GM13976 (cell line): ENCODE data around the gene GPC6.

Experiments used
- DNase-seq: peaks from one replicate; pipeline ENCODE4 v3.0.0; 2012; ENCODE audit warnings: low spot score
- in situ Hi-C: fragments of 300-500 bp; cut with MboI; formaldehyde crosslinking; loops from one replicate; pipeline ENCODE4 v1.12.0; 2022; ENCODE audit warnings: low sequenced_read_pairs, mixed read lengths, inconsistent platforms; ENCODE audit not compliant: unreplicated experiment
- TF ChIP-seq, protein P1 (sequence below): IDR thresholded peaks from 2 replicates; pipeline ENCODE4 v1.5.1; 2012; ENCODE audit warnings: borderline replicate concordance, mild to moderate bottlenecking; ENCODE audit not compliant: insufficient read depth; ENCODE audit errors: extremely low read depth, missing control alignments, control extremely low read depth

Gene GPC6

DNA sequence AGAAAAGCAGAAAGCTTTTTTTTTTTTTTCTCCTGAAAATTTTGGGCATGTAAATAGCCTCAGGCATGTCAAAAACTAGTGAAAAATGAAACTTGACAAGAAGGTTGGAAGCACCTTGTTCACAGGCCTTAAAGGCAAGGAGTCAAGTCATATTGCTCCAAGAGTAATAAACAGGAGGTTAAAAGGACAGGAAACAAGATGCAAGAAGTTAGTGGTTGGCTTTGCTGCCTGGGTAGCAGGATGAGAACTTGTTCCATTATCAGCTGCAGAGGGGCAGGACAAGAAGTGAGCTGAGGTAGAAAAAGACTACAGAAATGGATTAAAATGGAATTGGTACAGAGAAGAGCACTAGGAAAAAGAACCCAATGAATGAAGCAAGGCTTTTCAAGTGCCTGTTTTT, 1010.3 kb downstream of the GPC6 start:
- in situ Hi-C loops = no loop called here
- no peak for DNase-seq
- TF ChIP-seq, protein P1, sequence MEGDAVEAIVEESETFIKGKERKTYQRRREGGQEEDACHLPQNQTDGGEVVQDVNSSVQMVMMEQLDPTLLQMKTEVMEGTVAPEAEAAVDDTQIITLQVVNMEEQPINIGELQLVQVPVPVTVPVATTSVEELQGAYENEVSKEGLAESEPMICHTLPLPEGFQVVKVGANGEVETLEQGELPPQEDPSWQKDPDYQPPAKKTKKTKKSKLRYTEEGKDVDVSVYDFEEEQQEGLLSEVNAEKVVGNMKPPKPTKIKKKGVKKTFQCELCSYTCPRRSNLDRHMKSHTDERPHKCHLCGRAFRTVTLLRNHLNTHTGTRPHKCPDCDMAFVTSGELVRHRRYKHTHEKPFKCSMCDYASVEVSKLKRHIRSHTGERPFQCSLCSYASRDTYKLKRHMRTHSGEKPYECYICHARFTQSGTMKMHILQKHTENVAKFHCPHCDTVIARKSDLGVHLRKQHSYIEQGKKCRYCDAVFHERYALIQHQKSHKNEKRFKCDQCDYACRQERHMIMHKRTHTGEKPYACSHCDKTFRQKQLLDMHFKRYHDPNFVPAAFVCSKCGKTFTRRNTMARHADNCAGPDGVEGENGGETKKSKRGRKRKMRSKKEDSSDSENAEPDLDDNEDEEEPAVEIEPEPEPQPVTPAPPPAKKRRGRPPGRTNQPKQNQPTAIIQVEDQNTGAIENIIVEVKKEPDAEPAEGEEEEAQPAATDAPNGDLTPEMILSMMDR = no peak

GRCh38 chr13:94239135-94239534, 1012.5 kb downstream of the GPC6 start:
- no peak for DNase-seq
- in situ Hi-C loops = no loop called here
- TF ChIP-seq, protein P1 = no peak

- TF ChIP-seq, protein P1 = no peak
- in situ Hi-C loops = no loop called here
- DNase-seq = no peak
Observed at GRCh38 chr13:94242554-94242953, 1015.9 kb downstream of the GPC6 start.

DNA sequence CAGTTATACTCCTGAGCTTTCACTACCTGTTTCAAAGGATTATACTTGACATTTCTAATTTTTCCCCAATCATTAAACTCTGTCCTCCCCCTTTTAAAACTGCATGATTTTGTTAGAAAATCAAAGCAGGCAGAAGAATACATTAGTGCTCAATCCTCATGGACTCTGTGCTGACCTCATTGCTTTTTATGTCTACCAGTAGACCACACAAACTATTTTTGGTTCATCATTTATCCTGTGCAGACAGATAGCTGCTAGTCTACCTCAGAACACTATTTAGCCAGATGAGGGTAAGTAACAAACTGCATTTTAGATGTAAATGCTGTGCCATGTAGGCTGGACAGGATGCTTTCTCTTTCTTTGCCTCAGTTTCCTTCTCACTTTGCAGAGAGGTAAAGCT, 1016.9 kb downstream of the GPC6 start:
- TF ChIP-seq, protein P1 = no peak
- in situ Hi-C loops = no loop called here
- no peak for DNase-seq

GRCh38 chr13:94246495-94246894, 1019.9 kb downstream of the GPC6 start:
- in situ Hi-C loops = no loop called here
- no peak for DNase-seq
- TF ChIP-seq, protein P1 = no peak

DNA sequence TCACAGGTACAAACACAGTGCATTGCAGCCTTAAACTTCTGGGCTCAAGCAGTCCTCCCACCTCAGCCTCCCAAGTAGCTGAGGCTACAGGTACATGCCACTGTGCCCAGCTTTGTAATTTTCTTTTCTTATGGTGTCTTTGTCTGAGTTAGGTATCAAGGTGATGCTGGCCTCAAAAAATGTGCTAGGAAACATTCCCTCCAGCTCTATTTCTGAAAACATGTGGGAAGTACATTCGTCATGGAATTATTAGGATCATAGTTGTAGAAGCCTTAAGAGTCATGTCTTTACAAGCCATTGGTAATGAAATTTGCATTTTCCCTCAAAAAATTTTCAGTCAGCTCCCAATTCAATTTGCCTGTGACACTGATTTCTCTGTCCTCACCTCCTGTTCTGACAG, 1021.3 kb downstream of the GPC6 start:
- TF ChIP-seq, protein P1 = no peak
- in situ Hi-C loops = no loop called here
- no peak for DNase-seq
